Calu3 (cell line): ENCODE measurements around the gene JAG2. TPM values are rescaled to one million over a fixed set of nuclear protein-coding genes. Genes with fewer than 3 reads are reported as not detected.
A peak's percentile ranks its signal among the peaks of the same experiment; 100 is the strongest.

Source experiments
- BruUV-seq: library from RNA; stranded (reverse); fragments of 400-500 nt; replicated peaks from 2 replicates; lab custom pipeline; 2021; lab: Mats Ljungman, UMichigan
- CTCF ChIA-PET: fragments of 300-600 bp; sonication (Branson Sonifier 250); formaldehyde crosslinking; loops from one replicate; lab custom pipeline; 2022; ENCODE audit warnings: antibody characterized with exemption; lab: Charles Lee
- DNase-seq: peaks from one replicate; pipeline ENCODE4 v3.0.0; 2022
- H3K27ac Mint-ChIP-seq: one replicate; pipeline ENCODE4 v1.8.0; 2022; ENCODE audit warnings: mixed read lengths; ENCODE audit not compliant: unreplicated experiment
- H3K27me3 Mint-ChIP-seq: one replicate; pipeline ENCODE4 v1.8.0; 2022; ENCODE audit warnings: mixed read lengths; ENCODE audit not compliant: unreplicated experiment
- H3K36me3 Mint-ChIP-seq: one replicate; pipeline ENCODE4 v1.8.0; 2022; ENCODE audit warnings: mild to moderate bottlenecking, moderate library complexity, mixed read lengths; ENCODE audit not compliant: insufficient read depth, unreplicated experiment
- H3K4me1 Mint-ChIP-seq: one replicate; pipeline ENCODE4 v1.8.0; 2022; ENCODE audit warnings: mild to moderate bottlenecking, low read depth, mixed read lengths; ENCODE audit not compliant: unreplicated experiment
- H3K4me3 Mint-ChIP-seq: one replicate; pipeline ENCODE4 v1.8.0; 2022; ENCODE audit warnings: mild to moderate bottlenecking, low read depth, moderate library complexity, mixed read lengths; ENCODE audit not compliant: unreplicated experiment
- H3K9me3 Mint-ChIP-seq: one replicate; pipeline ENCODE4 v1.8.0; 2022; ENCODE audit warnings: low read depth, mixed read lengths; ENCODE audit not compliant: unreplicated experiment
- intact Hi-C: fragments of 100-400 bp; cut with micrococcal nuclease; formaldehyde crosslinking; loops from one replicate; pipeline ENCODE4 v1.10.0; 2022; ENCODE audit not compliant: unreplicated experiment
- total RNA-seq: library from RNA; stranded (reverse); gene quantifications from 2 replicates; pipeline ENCODE4 v1.2.3, GENCODE V29; 2022
- TF ChIP-seq, protein P1 (sequence below): fragments of 200-600 bp; IDR thresholded peaks from one replicate; pipeline ENCODE4 v1.8.0; 2022; ENCODE audit warnings: antibody characterized with exemption; ENCODE audit not compliant: unreplicated experiment

JAG2 gene
- total RNA-seq, 1 experiment from 2014 or later, result 13.8 TPM

DNA sequence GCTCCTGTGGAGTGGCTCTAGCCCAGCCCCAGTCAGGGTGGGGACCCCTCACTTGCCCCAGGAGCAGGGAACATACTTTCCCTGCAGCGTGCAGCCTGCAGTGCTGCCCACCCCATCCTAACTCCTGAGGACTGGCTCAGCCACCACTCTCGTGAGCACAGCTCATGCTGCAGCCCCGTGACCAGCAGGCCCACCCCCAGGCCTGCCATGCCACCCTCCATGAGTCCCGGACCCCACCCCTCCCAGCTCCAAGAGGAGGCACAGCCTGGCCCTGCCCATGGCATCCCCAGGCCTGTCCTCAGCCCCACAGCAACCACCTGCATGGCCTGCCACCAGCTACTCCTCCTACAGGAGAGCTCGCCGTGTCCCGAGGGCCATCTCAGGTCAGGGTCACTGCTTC, 3.9 kb upstream of the JAG2 start:
- Mint-ChIP-seq H3K27ac (no peak overlapping the region), H3K4me3 (no peak overlapping the region), H3K36me3 (peaks cover 14% of the 10 kb centered on the region), H3K27me3 (peaks cover 11% of the 10 kb centered on the region), H3K9me3 (no peaks in the 10 kb centered on the region), H3K4me1 (peaks cover 9% of the 10 kb centered on the region)
- intact Hi-C loops, result no loop called here
- no TSS peak for BruUV-seq
- TF ChIP-seq, protein P1, sequence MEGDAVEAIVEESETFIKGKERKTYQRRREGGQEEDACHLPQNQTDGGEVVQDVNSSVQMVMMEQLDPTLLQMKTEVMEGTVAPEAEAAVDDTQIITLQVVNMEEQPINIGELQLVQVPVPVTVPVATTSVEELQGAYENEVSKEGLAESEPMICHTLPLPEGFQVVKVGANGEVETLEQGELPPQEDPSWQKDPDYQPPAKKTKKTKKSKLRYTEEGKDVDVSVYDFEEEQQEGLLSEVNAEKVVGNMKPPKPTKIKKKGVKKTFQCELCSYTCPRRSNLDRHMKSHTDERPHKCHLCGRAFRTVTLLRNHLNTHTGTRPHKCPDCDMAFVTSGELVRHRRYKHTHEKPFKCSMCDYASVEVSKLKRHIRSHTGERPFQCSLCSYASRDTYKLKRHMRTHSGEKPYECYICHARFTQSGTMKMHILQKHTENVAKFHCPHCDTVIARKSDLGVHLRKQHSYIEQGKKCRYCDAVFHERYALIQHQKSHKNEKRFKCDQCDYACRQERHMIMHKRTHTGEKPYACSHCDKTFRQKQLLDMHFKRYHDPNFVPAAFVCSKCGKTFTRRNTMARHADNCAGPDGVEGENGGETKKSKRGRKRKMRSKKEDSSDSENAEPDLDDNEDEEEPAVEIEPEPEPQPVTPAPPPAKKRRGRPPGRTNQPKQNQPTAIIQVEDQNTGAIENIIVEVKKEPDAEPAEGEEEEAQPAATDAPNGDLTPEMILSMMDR, result no peak
- no peak for DNase-seq
- CTCF ChIA-PET, result interaction anchor here (0.7 to 1.8 kb wide), 2 partner anchors 53 to 154 kb away, joined by 4 to 6 read pairs; no protein-coding TSS in a partner anchor

DNA sequence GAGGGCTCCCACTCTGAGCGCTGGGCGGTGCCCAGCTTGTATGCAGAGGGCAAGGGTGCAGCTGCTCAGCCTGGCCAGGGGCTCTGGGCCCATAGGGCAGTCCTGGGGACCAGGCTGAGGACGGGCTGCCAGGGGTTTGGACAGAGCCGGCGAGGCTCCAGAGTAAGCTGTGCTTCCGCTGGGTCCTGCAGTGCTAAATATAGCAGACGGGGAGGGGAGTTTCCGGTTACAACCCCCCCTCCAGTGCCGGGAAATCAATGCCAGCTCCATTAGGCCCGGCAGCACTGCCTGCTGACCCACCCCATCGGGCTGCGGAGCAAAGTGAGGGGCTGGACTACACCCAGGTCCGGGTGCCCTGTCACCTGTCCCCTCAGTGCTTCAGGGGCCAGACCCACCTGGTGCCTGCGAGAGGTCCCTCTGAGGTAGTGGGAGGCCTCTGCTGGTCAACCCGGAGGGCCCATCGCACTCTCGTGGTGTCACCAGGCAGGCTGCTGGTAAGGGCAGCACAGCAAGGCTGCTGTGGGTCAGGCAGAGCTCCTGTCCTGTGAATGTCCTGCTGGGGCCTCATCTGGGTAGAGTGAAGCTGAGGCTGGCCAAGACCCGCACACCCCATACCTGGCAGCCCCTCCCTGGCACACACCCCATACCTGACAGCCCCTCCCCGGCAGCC, 2.6 kb upstream of the JAG2 start:
- no peak for DNase-seq
- Mint-ChIP-seq H3K4me1 (peaks cover 2% of the 10 kb centered on the region), H3K4me3 (no peak overlapping the region), H3K9me3 (no peaks in the 10 kb centered on the region), H3K27ac (no peak overlapping the region), H3K27me3 (peaks cover 11% of the 10 kb centered on the region), H3K36me3 (peaks cover 14% of the 10 kb centered on the region)
- TF ChIP-seq, protein P1, result no peak
- intact Hi-C loops, result no loop called here
- no TSS peak for BruUV-seq
- CTCF ChIA-PET, result interaction anchor here (0.5 to 1.8 kb wide), 3 partner anchors 52 to 716 kb away, joined by 3 to 4 read pairs (median 4); no protein-coding TSS in a partner anchor

DNA sequence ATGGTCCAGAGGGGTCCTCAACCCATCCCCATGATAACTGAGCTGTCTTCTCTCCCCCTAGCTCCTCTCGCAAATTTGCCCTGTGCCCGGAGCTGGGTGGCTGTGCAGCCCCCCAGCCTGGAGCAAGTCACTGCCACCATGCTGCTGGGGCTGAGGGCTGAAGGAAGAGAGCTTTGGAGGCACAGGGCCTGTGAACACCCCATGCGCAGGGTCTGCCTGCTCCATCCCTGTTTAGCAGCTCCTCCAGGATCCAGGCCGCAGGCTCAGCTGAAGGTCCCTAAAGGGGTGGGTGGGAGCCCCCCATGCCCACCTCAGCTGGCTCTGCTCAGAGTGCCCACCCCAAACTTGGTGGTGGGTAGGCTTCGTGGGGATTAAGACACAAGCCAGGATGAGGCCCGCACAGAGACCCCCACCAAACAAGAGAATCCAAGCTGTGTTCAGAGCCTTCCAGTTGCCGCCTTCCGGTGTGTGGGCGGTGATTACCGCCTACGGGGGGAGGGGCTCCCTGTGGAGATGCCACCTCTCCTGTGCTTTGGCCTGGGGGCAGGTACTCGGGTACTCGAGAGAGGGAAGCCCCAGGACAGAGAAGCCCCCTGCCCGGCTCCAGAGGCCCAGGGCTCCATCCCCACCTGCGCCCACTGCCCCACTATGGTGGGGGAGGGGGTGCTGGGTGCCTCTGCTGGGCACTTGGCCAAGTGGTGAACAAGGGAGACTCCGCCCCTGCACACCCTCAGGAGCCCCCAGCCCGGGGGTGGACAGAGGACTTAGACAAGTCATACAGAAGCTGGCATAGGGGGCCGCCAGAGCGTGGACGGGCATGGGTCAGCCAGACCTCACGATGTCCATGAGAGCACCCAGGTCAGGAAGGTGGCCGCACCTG, 1.4 kb upstream of the JAG2 start:
- CTCF ChIA-PET, result no interaction called here
- no peaks in the 10 kb centered on the region for H3K9me3 Mint-ChIP-seq
- intact Hi-C loops, result loop anchor here (5.0 kb wide), 1 partner anchor 78 kb away; no protein-coding TSS in a partner anchor
- peaks cover 14% of the 10 kb centered on the region for H3K36me3 Mint-ChIP-seq
- peak overlapping the region; percentile 51 for H3K4me3 Mint-ChIP-seq
- H3K27me3 Mint-ChIP-seq, result peaks cover 11% of the 10 kb centered on the region
- BruUV-seq, result no TSS peak
- no peak for DNase-seq
- peaks cover 5% of the 10 kb centered on the region for H3K4me1 Mint-ChIP-seq
- TF ChIP-seq, protein P1, result no peak
- peak overlapping the region; percentile 68 for H3K27ac Mint-ChIP-seq

DNA sequence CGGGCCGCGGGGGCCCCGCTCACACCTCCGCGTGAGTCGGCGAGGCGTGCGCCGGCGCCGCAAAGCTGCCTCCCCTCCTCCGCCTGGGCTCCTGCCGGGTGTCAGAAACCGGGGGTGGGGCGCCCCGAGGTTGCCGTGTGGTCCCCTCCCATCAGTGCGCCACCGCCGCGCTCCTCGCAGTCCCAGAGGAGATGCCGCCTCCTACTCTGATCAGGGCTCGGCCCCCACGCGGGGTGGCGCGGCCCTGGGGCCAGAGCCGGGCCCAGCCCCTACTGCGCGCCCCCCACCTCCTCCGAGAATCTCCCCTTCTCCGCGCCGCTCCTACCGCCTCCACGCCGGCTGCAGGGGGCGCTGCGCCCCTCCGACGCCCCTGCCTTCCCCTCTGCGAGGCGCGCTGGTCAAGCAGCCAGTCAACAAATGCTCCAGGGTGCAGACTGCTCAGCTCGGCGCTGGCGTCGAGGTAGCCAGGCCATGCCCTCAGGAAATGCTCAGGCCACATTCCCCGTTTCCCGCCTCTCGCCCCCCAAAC, 467 bp upstream of the JAG2 start:
- no peak for DNase-seq
- H3K9me3 Mint-ChIP-seq, result no peaks in the 10 kb centered on the region
- H3K36me3 Mint-ChIP-seq, result peaks cover 17% of the 10 kb centered on the region
- H3K4me3 Mint-ChIP-seq, result peak overlapping the region; percentile 51
- BruUV-seq, result no TSS peak
- CTCF ChIA-PET, result no interaction called here
- TF ChIP-seq, protein P1, result no peak
- H3K4me1 Mint-ChIP-seq, result peaks cover 10% of the 10 kb centered on the region
- peak overlapping the region; percentile 68 for H3K27ac Mint-ChIP-seq
- H3K27me3 Mint-ChIP-seq, result peaks cover 11% of the 10 kb centered on the region
- intact Hi-C loops, result loop anchor here (5.0 kb wide), 1 partner anchor 77 kb away; no protein-coding TSS in a partner anchor
